Trophoblast cell (in vitro differentiated cells and primary cell): ENCODE results near the gene IGFBP5.
A peak's percentile ranks its signal among the peaks of the same experiment; 100 is the strongest.

Source experiments
- DNase-seq, 2 donors: peaks; one replicate each; pipeline ENCODE4 v3.0.0-alpha.2; 2016
- H2AFZ ChIP-seq: 2 replicates; pipeline ENCODE4 v1.6.1; 2013; ENCODE audit warnings: low read length, moderate library complexity, mild to moderate bottlenecking; ENCODE audit not compliant: insufficient read depth, poor library complexity
- H2AK5ac ChIP-seq: 2 replicates; pipeline ENCODE4 v1.6.1; 2013; ENCODE audit warnings: mild to moderate bottlenecking, low read length
- H2BK120ac ChIP-seq: 2 replicates; pipeline ENCODE4 v1.6.1; 2013; ENCODE audit warnings: low read length, mild to moderate bottlenecking, moderate library complexity; ENCODE audit not compliant: insufficient read depth, poor library complexity
- H2BK12ac ChIP-seq: 2 replicates; pipeline ENCODE4 v1.6.1; 2013; ENCODE audit warnings: mild to moderate bottlenecking, low read length, moderate library complexity
- H2BK5ac ChIP-seq: 2 replicates; pipeline ENCODE4 v1.6.1; 2013; ENCODE audit warnings: low read length, low read depth, moderate library complexity, mild to moderate bottlenecking; ENCODE audit not compliant: poor library complexity
- H3K14ac ChIP-seq: 2 replicates; pipeline ENCODE4 v1.6.1; 2013; ENCODE audit warnings: mild to moderate bottlenecking, low read length
- H3K18ac ChIP-seq: 2 replicates; pipeline ENCODE4 v1.6.1; 2013; ENCODE audit warnings: mild to moderate bottlenecking, low read length
- H3K23ac ChIP-seq: 2 replicates; pipeline ENCODE4 v1.6.1; 2013; ENCODE audit warnings: low read length
- H3K27ac ChIP-seq: 2 replicates; pipeline ENCODE4 v1.5.1; 2013; ENCODE audit warnings: low read depth, mild to moderate bottlenecking, inconsistent platforms, low read length, moderate library complexity
- H3K27me3 ChIP-seq: 2 replicates; pipeline ENCODE4 v1.6.1; 2013; ENCODE audit warnings: inconsistent platforms, mild to moderate bottlenecking, low read length, moderate library complexity; ENCODE audit not compliant: insufficient read depth
- H3K36me3 ChIP-seq, 2 experiments: 1 replicate in 1 of 2; 2 replicates in 1 of 2; pipeline ENCODE4 v1.6.1; 2013; ENCODE audit warnings: low read length in 2 of 2, mild to moderate bottlenecking in 2 of 2, moderate library complexity in 1 of 2; ENCODE audit not compliant: insufficient read depth in 2 of 2, control insufficient read depth in 1 of 2
- H3K4ac ChIP-seq: 2 replicates; pipeline ENCODE4 v1.6.1; 2013; ENCODE audit warnings: low read depth, mild to moderate bottlenecking, low read length, moderate library complexity
- H3K4me1 ChIP-seq, 2 experiments: 1 replicate in 1 of 2; 2 replicates in 1 of 2; pipeline ENCODE4 v1.6.1; 2013; ENCODE audit warnings: low read length in 2 of 2, mild to moderate bottlenecking in 2 of 2, moderate library complexity in 1 of 2; ENCODE audit not compliant: insufficient read depth in 2 of 2, control insufficient read depth in 1 of 2
- H3K4me2 ChIP-seq: 2 replicates; pipeline ENCODE4 v1.6.1; 2013; ENCODE audit warnings: inconsistent platforms, mild to moderate bottlenecking, low read length, moderate library complexity
- H3K4me3 ChIP-seq: 2 replicates; pipeline ENCODE4 v1.5.1; 2013; ENCODE audit warnings: mild to moderate bottlenecking, low read depth, low read length, inconsistent platforms
- H3K79me1 ChIP-seq: one replicate; pipeline ENCODE4 v1.6.1; 2013; ENCODE audit warnings: low read length
- H3K79me2 ChIP-seq: 2 replicates; pipeline ENCODE4 v1.6.1; 2013; ENCODE audit warnings: low read length, mild to moderate bottlenecking; ENCODE audit not compliant: control insufficient read depth, insufficient read depth, poor library complexity
- H3K9ac ChIP-seq: 2 replicates; pipeline ENCODE4 v1.6.1; 2013; ENCODE audit warnings: mild to moderate bottlenecking, low read length
- H3K9me3 ChIP-seq: 2 replicates; pipeline ENCODE4 v1.6.1; 2013; ENCODE audit warnings: low read depth, mild to moderate bottlenecking, control low read depth, inconsistent platforms, low read length; ENCODE audit not compliant: insufficient read depth
- H4K12ac ChIP-seq: 2 replicates; pipeline ENCODE4 v1.6.1; 2013; ENCODE audit warnings: low read depth, mild to moderate bottlenecking, low read length, moderate library complexity
- H4K8ac ChIP-seq: 2 replicates; pipeline ENCODE4 v1.6.1; 2013; ENCODE audit warnings: low read depth, mild to moderate bottlenecking, low read length, moderate library complexity
- H4K91ac ChIP-seq: one replicate; pipeline ENCODE4 v1.6.1; 2013; ENCODE audit warnings: low read depth, mild to moderate bottlenecking, low read length, moderate library complexity
- WGBS: extraction: QIAGEN DNeasy Blood & Tissue Kit; methylation state at CpG from one replicate; pipeline ENCODE4 v1.1.7; 2013; ENCODE audit warnings: missing lambda C conversion rate; ENCODE audit not compliant: insufficient read length, insufficient coverage; ENCODE audit errors: extremely low coverage; 5-methylcytosine and 5-hydroxymethylcytosine counted together

Gene IGFBP5

GRCh38 chr2:216666461-216667233, 28.7 kb downstream of the IGFBP5 start:
- H3K4me3 ChIP-seq: no peak overlapping the region
- no peak overlapping the region for H3K23ac ChIP-seq
- H3K18ac ChIP-seq: peak overlapping the region; percentile 17
- no peaks in the 10 kb centered on the region for H3K79me2 ChIP-seq
- H3K4me2 ChIP-seq: peak overlapping the region; percentile 32
- no peak overlapping the region for H4K8ac ChIP-seq
- H3K9ac ChIP-seq: no peak overlapping the region
- peak overlapping the region; percentile 91 for H3K27ac ChIP-seq
- H3K27me3 ChIP-seq: no peaks in the 10 kb centered on the region
- peaks cover 2% of the 10 kb centered on the region for H3K9me3 ChIP-seq
- no CpG with 5 or more reads among the region's 9 CpGs for WGBS
- H3K36me3 ChIP-seq: peaks cover 16 to 18% of the 10 kb centered on the region in 2 experiments
- H4K91ac ChIP-seq: no peak overlapping the region
- H3K4me1 ChIP-seq: peaks cover 15 to 25% of the 10 kb centered on the region in 2 experiments
- H2BK12ac ChIP-seq: no peak overlapping the region
- no peak overlapping the region for H2AFZ ChIP-seq
- H3K4ac ChIP-seq: no peak overlapping the region
- H2AK5ac ChIP-seq: no peak overlapping the region
- H2BK5ac ChIP-seq: no peak overlapping the region
- no peak overlapping the region for H2BK120ac ChIP-seq
- H3K14ac ChIP-seq: no peak overlapping the region
- H3K79me1 ChIP-seq: peaks cover 5% of the 10 kb centered on the region
- DNase-seq: peak; percentile 69 to 93
- H4K12ac ChIP-seq: no peak overlapping the region

- Histone ChIP-seq H3K14ac (no peak overlapping the region), H2BK12ac (peak overlapping the region; percentile 61)
- WGBS: no CpG with 5 or more reads among the region's 12 CpGs
Observed at GRCh38 chr2:216665717-216666116, 29.6 kb downstream of the IGFBP5 start.

GRCh38 chr2:216665242-216665641, 30.1 kb downstream of the IGFBP5 start:
- H3K9me3 ChIP-seq: peaks cover 2% of the 10 kb centered on the region
- H3K14ac ChIP-seq: no peak overlapping the region
- no peak overlapping the region for H2AK5ac ChIP-seq
- H3K36me3 ChIP-seq: peaks cover 28 to 31% of the 10 kb centered on the region in 2 experiments
- H3K4me3 ChIP-seq: no peak overlapping the region
- no peak overlapping the region for H3K23ac ChIP-seq
- no CpG with 5 or more reads among the region's 7 CpGs for WGBS
- peaks cover 5% of the 10 kb centered on the region for H3K79me1 ChIP-seq
- no peak overlapping the region for H3K9ac ChIP-seq
- H4K8ac ChIP-seq: peak overlapping the region; percentile 48
- H3K27ac ChIP-seq: peak overlapping the region; percentile 91
- H3K79me2 ChIP-seq: no peaks in the 10 kb centered on the region
- H3K4me1 ChIP-seq: peaks cover 15 to 25% of the 10 kb centered on the region in 2 experiments
- no peaks in the 10 kb centered on the region for H3K27me3 ChIP-seq
- peak overlapping the region; percentile 26 for H3K4me2 ChIP-seq
- H2BK12ac ChIP-seq: no peak overlapping the region
- no peak overlapping the region for H2AFZ ChIP-seq
- peak overlapping the region; percentile 60 for H4K91ac ChIP-seq
- DNase-seq: no peak
- H3K18ac ChIP-seq: peak overlapping the region; percentile 54
- H4K12ac ChIP-seq: no peak overlapping the region
- peak overlapping the region; percentile 55 for H2BK120ac ChIP-seq
- H2BK5ac ChIP-seq: peak overlapping the region; percentile 68
- H3K4ac ChIP-seq: no peak overlapping the region

More at GRCh38 chr2:216665717-216666116, 29.6 kb downstream of the IGFBP5 start:
- Histone ChIP-seq H4K8ac (peak overlapping the region; percentile 48), H2BK5ac (peak overlapping the region; percentile 68), H3K23ac (no peak overlapping the region), H3K4me3 (no peak overlapping the region), H3K4ac (peak overlapping the region; percentile 10), H3K79me1 (peaks cover 5% of the 10 kb centered on the region), H3K27me3 (no peaks in the 10 kb centered on the region), H3K9ac (no peak overlapping the region), H3K9me3 (peaks cover 2% of the 10 kb centered on the region), H4K91ac (peak overlapping the region; percentile 60), H3K4me2 (peak overlapping the region; percentile 26), H3K4me1 (peaks cover 15 to 25% of the 10 kb centered on the region in 2 experiments), H3K36me3 (peaks cover 23 to 26% of the 10 kb centered on the region in 2 experiments), H4K12ac (no peak overlapping the region), H2BK120ac (peak overlapping the region; percentile 55), H2AFZ (peak overlapping the region; percentile 3), H3K27ac (peak overlapping the region; percentile 91), H3K18ac (peak overlapping the region; percentile 54), H2AK5ac (no peak overlapping the region), H3K79me2 (no peaks in the 10 kb centered on the region)
- peak in 1 of 2 donors; percentile 20 for DNase-seq

GRCh38 chr2:216664593-216665034, 30.7 kb downstream of the IGFBP5 start:
- Histone ChIP-seq H4K12ac (no peak overlapping the region), H2BK120ac (peak overlapping the region; percentile 2), H2BK12ac (no peak overlapping the region), H3K4ac (no peak overlapping the region), H3K4me2 (no peak overlapping the region), H3K79me2 (no peaks in the 10 kb centered on the region), H3K14ac (no peak overlapping the region), H3K18ac (no peak overlapping the region), H2AK5ac (no peak overlapping the region), H3K36me3 (peaks cover 31 to 36% of the 10 kb centered on the region in 2 experiments), H3K4me1 (peaks cover 15 to 25% of the 10 kb centered on the region in 2 experiments), H4K8ac (no peak overlapping the region), H3K79me1 (peaks cover 5% of the 10 kb centered on the region), H2BK5ac (no peak overlapping the region), H3K27me3 (no peaks in the 10 kb centered on the region), H3K9me3 (peaks cover 2% of the 10 kb centered on the region), H4K91ac (peak overlapping the region; percentile 33), H3K27ac (peak overlapping the region; percentile 91), H2AFZ (no peak overlapping the region), H3K23ac (no peak overlapping the region), H3K9ac (no peak overlapping the region), H3K4me3 (no peak overlapping the region)
- no CpG with 5 or more reads among the region's 6 CpGs for WGBS
- no peak for DNase-seq
